ENCODE measurements around the gene PXMP2.

PXMP2 gene

DNA sequence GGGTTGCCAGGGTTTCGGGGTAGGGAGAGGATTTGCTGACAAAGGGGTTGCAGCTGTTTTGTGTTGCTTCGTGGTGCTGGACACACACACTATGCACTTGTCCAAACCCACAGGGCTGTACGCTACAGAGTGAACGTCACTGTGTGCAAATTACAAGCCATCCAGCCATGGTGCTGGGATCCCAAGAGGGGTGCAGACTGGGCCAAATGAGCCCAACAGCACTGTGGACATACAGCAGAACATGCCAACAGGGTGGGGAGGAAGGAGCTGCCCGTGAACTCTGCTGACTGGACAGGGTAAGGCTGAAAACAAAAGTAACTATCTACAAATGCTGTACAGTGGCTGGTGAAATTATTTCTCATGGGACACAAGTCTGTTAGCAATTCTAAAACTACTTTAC, 25.4 kb upstream of the PXMP2 start:
- FAIRE-seq: no peak
- TF ChIP-seq CTCF (IDR thresholded peaks at IDR 0.05; ENCODE audit: insufficient read depth, missing control alignments): no peak
- DNase-seq (ENCODE audit: insufficient read length, low spot score): no peak

DNA sequence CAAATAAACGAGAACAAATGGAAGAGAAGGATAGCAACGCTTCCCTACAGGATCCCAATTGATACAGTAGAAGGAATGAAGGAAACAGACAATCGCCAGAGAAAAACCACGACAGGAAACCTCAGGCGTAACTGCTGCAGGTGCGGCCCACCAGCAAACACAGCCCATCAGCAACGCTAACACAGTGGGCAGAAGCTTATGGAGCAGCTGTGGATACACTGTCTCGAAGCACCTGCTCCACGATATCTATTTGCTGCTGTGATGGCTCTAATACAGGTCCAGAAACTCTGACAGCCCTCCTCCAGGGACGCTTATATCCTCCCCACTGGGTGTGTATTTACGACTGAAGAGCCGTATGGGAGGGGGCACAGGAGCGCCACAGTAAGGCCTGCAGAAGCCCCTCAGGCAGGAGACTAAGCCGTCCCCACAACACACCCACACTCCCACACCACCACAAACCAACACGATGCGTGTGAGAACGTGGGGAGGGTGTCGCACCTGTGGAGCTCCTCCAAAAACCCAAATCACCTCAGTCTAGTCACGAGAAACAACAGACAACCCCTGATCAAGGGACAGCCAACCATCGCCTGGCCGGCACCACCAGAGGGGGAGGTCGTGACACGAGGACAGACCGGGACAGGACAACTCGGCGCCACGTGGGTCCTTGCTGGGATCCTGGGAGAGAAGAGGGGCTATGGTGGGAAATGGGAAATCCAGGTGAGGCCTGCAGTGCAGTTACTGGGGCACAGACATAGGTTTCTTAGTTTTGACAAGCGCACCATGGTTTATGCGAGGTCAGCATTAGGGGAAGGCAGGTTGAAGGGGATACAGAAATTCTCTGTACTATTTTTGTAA, 24.3 kb upstream of the PXMP2 start:
- TF ChIP-seq CTCF (IDR thresholded peaks at IDR 0.05; ENCODE audit: insufficient read depth, missing control alignments): no peak
- DNase-seq (ENCODE audit: insufficient read length, low spot score): no peak
- no peak for FAIRE-seq

DNA sequence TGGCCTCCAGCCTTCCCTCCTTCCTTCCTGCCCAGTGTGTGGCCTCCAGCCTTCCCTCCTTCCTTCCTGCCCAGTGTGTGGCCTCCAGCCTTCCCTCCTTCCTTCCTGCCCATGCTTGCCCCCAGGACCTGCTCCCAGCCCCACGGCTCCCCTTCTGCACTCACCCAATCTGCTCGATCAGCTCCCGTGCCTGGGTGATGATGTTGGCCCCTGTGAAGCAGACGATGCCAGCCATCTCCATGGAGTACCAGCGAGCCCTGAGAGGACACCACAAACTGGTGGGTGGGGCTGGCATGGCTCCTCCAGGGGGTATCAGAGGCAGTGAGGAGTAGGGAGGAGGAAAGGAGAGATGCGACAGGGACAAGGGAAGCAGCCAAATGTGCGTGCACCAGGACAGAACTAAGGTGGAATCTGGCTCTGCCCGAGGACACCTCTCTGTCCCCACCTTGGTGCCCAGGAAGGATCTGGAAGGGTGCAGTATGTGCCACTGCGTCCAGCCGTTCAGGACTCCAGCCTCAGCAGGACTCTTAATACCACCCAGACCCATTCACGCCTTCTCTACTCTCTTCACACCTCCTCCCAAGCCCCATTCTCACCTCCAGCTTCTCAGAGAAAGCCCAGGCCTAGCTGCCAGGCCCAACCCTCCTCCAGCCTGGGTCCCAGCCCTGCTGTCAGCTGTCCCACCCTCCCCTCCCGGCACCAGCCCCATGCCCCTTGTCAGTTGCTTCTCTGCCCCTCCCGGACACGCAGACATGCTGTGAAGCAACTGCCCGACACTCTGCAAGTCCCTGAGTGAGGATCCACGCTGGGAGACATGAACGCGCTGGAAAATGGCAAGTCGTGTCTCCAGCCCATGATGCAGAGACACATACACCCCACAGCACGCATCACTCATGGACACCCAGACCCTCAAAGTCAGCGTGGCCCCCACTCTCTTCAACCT, 22.9 kb upstream of the PXMP2 start:
- TF ChIP-seq CTCF (IDR thresholded peaks at IDR 0.05; ENCODE audit: insufficient read depth, missing control alignments): no peak
- FAIRE-seq: no peak
- no peak for DNase-seq (ENCODE audit: insufficient read length, low spot score)

DNA sequence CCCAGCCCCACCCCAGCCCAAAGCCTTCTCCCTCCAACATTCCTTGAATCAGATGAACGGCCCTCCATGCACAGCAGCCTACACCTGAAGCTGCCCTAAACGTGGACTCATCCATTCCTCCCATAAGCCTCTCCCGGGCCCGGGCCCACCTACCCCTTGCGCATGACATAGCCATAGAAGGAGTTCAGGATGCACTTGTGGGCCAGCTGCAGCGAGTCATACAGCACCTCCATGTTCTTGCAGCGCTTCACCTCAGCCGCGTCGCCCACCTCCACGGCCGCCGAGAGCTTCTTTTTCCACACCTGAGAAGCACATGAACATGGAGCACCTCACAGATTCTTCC, 22.3 kb upstream of the PXMP2 start:
- no peak for DNase-seq (ENCODE audit: insufficient read length, low spot score)
- no peak for FAIRE-seq
- no peak for TF ChIP-seq CTCF (IDR thresholded peaks at IDR 0.05; ENCODE audit: insufficient read depth, missing control alignments)

GRCh38 chr12:132665794-132666193, 21.6 kb upstream of the PXMP2 start:
- no peak for DNase-seq (ENCODE audit: insufficient read length, low spot score)
- no peak for FAIRE-seq
- no peak for TF ChIP-seq CTCF (IDR thresholded peaks at IDR 0.05; ENCODE audit: insufficient read depth, missing control alignments)

DNA sequence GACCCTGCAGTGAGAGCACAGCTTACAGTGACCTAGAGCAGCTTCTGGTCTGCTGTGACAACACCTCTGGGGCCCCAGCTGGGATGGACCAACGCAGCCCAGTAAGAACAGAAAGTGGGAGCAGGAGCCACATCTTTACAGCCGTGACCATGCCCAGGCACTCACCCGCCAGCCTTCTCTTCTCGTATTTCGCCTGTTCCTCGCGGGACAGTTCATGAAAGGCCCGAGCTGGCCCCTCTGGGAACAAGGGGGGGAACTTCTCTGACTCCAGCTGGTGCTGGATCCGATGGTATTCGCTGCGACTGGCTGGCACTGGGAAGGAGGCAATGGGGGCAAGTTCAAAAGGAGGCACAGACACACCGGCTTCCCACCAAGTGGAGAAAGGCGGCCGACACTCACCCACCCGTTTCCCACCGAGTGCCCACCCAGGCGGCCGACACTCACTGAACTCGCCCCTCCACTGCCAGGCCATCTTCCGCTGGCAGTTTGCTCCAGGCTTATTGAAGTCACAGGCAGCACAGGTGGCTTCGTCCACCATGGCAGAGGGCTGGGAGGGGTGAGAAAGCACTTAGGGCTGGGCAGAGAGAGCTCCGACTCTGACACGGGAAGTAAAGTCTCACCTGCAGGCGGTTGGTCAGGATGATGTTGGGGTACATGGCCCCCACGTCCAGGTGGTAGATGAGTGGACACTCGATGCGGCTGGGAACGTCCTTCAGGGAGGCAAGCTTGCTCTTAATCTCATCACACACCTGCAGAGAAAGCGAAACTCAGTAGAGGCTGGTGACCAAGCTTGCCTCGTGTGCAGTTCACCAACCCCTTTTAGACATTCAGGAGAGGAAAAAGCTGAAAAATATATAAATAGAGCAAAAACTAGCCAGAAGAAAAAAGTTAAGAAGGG, 18.9 kb upstream of the PXMP2 start:
- no peak for FAIRE-seq

More for the DNA sequence above, 18.9 kb upstream of the PXMP2 start:
- DNase-seq (ENCODE audit: insufficient read length, low spot score): no peak
- no peak for TF ChIP-seq CTCF (IDR thresholded peaks at IDR 0.05; ENCODE audit: insufficient read depth, missing control alignments)

Measured in D721Med (cell line).